ENCODE results near the gene SPINK1. TPM values are rescaled to one million over a fixed set of nuclear protein-coding genes. Genes with fewer than 3 reads are reported as not detected.

SPINK1 gene
- total RNA-seq, 1 donor from 2014 or later: not detected

- Mint-ChIP-seq H3K9me3 (no peaks in the 10 kb centered on the region), H3K4me1 (peaks cover 9% of the 10 kb centered on the region), H3K27me3 (peaks cover 8% of the 10 kb centered on the region), H3K4me3 (peak within 1 kb of the TSS; percentile 82), H3K27ac (peak within 1 kb of the TSS; percentile 67), H3K36me3 (ENCODE audit: low read depth) (no peaks in the 10 kb centered on the region)
- intact Hi-C loops (cut with micrococcal nuclease): no loop called here
- DNase-seq: peak; percentile 95
Measured at GRCh38 chr5:147782110-147783028, 49.1 kb downstream of the SPINK1 start, which contains the start of gene JAKMIP2. Gene JAKMIP2 (minus strand): TSS chr5:147782728. CDS start chr5:147671806, 110,922 bp downstream.

- intact Hi-C loops (cut with micrococcal nuclease): no loop called here
- H3K27ac Mint-ChIP-seq: peak overlapping the region; percentile 46
- H3K36me3 Mint-ChIP-seq (ENCODE audit: low read depth): peaks cover 7% of the 10 kb centered on the region
- peak overlapping the region; percentile 66 for H3K4me3 Mint-ChIP-seq
- H3K27me3 Mint-ChIP-seq: peaks cover 8% of the 10 kb centered on the region
- peaks cover 9% of the 10 kb centered on the region for H3K9me3 Mint-ChIP-seq
- H3K4me1 Mint-ChIP-seq: peaks cover 9% of the 10 kb centered on the region
- DNase-seq: no peak
Measured at GRCh38 chr5:147780924-147781573, 50.4 kb downstream of the SPINK1 start.

GRCh38 chr5:147779694-147780093 lies 51.8 kb downstream of the SPINK1 start:
- peaks cover 9% of the 10 kb centered on the region for H3K4me1 Mint-ChIP-seq
- no peak overlapping the region for H3K4me3 Mint-ChIP-seq
- peaks cover 9% of the 10 kb centered on the region for H3K9me3 Mint-ChIP-seq
- intact Hi-C loops (cut with micrococcal nuclease): no loop called here
- peaks cover 9% of the 10 kb centered on the region for H3K36me3 Mint-ChIP-seq (ENCODE audit: low read depth)
- DNase-seq: no peak
- no peak overlapping the region for H3K27ac Mint-ChIP-seq
- H3K27me3 Mint-ChIP-seq: peaks cover 7% of the 10 kb centered on the region

- Mint-ChIP-seq H3K36me3 (ENCODE audit: low read depth) (peaks cover 9% of the 10 kb centered on the region), H3K27ac (no peak overlapping the region), H3K4me1 (peaks cover 7% of the 10 kb centered on the region), H3K4me3 (no peak overlapping the region), H3K9me3 (peaks cover 9% of the 10 kb centered on the region), H3K27me3 (no peaks in the 10 kb centered on the region)
- intact Hi-C loops (cut with micrococcal nuclease): no loop called here
- DNase-seq: no peak
Measured at GRCh38 chr5:147776989-147777388, 54.5 kb downstream of the SPINK1 start.

Other genes starting within 250 kb of the SPINK1 start
- gene JAKMIP2, start 48.9 kb downstream of the SPINK1 start, total RNA-seq: 1.2 and 1.6 TPM in 2 replicates
- gene SCGB3A2, start 47.0 kb upstream of the SPINK1 start, total RNA-seq: not detected in 2 replicates
- gene C5orf46, start 74.9 kb upstream of the SPINK1 start, total RNA-seq: not detected in 2 replicates
- not detected in 2 replicates for gene SPINK5, start 232.3 kb upstream of the SPINK1 start, total RNA-seq